ENCODE measurements around the gene CR1L. TPM values are rescaled to one million over a fixed set of nuclear protein-coding genes. Genes with fewer than 3 reads are reported as not detected.
"Not testable (repeated sequence)": the region's sequence is repeated elsewhere in the genome, so short reads cannot be mapped to it uniquely, and the experiment has no call there.

CR1L gene
- total and polyA plus RNA-seq, 2 donors (not counting 1 experiment from before 2014, with no cell fraction given), result not detected

- Histone ChIP-seq H3K79me2 (ENCODE audit: control insufficient read depth, insufficient read depth, low read length) (no peaks in the 10 kb centered on the region), H3K4me1 (ENCODE audit: control insufficient read depth, extremely low read depth, insufficient read depth, low read length) (no peaks in the 10 kb centered on the region), H3K4me2 (ENCODE audit: extremely low read depth, insufficient read depth, low read length) (no peak overlapping the region), H3K27me3 (ENCODE audit: control insufficient read depth, insufficient read depth, low read length) (no peaks in the 10 kb centered on the region), H4K20me1 (ENCODE audit: control insufficient read depth, extremely low read depth, insufficient read depth, low read length) (no peaks in the 10 kb centered on the region), H3K27ac (ENCODE audit: insufficient read depth, low read length) (no peak overlapping the region), H3K36me3 (ENCODE audit: control insufficient read depth, insufficient read depth, low read length) (no peaks in the 10 kb centered on the region), H2AFZ (ENCODE audit: low read length) (no peak overlapping the region), H3K4me3 (replicated peaks in 1 of 4; ENCODE audit: control extremely low read depth in 1 of 4, insufficient read depth in 1 of 4, low read depth in 3 of 4, low read length in 4 of 4) (no peak overlapping the region), H3K9ac (ENCODE audit: insufficient read depth, low read length) (no peak overlapping the region), H3K9me3 (ENCODE audit: control insufficient read depth, insufficient read depth, low read depth, low read length) (no peaks in the 10 kb centered on the region)
- no peak for TF ChIP-seq EZH2 (IDR thresholded peaks at IDR 0.05; ENCODE audit: low read length, missing control alignments)
- TF ChIP-seq CTCF (conservative IDR thresholded peaks at IDR 0.05 in 1 of 2, IDR thresholded peaks at IDR 0.05 in 1 of 2; ENCODE audit: low read depth in 1 of 2, low read length in 2 of 2), result no peak
- DNase-seq (ENCODE audit: low read depth in 2 of 2), result no peak
These were observed 58.8 kb downstream of the CR1L start for GRCh38 chr1:207703712-207704111.

- not testable (repeated sequence) for H3K4me1 ChIP-seq (ENCODE audit: control insufficient read depth, extremely low read depth, insufficient read depth, low read length); H3K27ac ChIP-seq (ENCODE audit: insufficient read depth, low read length); H3K4me3 ChIP-seq (replicated peaks in 1 of 4; ENCODE audit: control extremely low read depth in 1 of 4, insufficient read depth in 1 of 4, low read depth in 3 of 4, low read length in 4 of 4); H3K9me3 ChIP-seq (ENCODE audit: control insufficient read depth, insufficient read depth, low read depth, low read length); H3K27me3 ChIP-seq (ENCODE audit: control insufficient read depth, insufficient read depth, low read length); DNase-seq (ENCODE audit: low read depth in 2 of 2); H4K20me1 ChIP-seq (ENCODE audit: control insufficient read depth, extremely low read depth, insufficient read depth, low read length); H3K79me2 ChIP-seq (ENCODE audit: control insufficient read depth, insufficient read depth, low read length); H3K9ac ChIP-seq (ENCODE audit: insufficient read depth, low read length); H3K36me3 ChIP-seq (ENCODE audit: control insufficient read depth, insufficient read depth, low read length); H2AFZ ChIP-seq (ENCODE audit: low read length); H3K4me2 ChIP-seq (ENCODE audit: extremely low read depth, insufficient read depth, low read length)
These were observed 63.1 kb downstream of the CR1L start for GRCh38 chr1:207708004-207708403.

- H3K9ac ChIP-seq (ENCODE audit: insufficient read depth, low read length), result no peak overlapping the region
- no peak overlapping the region for H3K27ac ChIP-seq (ENCODE audit: insufficient read depth, low read length)
- no peaks in the 10 kb centered on the region for H4K20me1 ChIP-seq (ENCODE audit: control insufficient read depth, extremely low read depth, insufficient read depth, low read length)
- H3K79me2 ChIP-seq (ENCODE audit: control insufficient read depth, insufficient read depth, low read length), result no peaks in the 10 kb centered on the region
- H3K4me1 ChIP-seq (ENCODE audit: control insufficient read depth, extremely low read depth, insufficient read depth, low read length), result no peaks in the 10 kb centered on the region
- H3K36me3 ChIP-seq (ENCODE audit: control insufficient read depth, insufficient read depth, low read length), result no peaks in the 10 kb centered on the region
- H3K4me3 ChIP-seq (replicated peaks in 1 of 4; ENCODE audit: control extremely low read depth in 1 of 4, insufficient read depth in 1 of 4, low read depth in 3 of 4, low read length in 4 of 4), result no peak overlapping the region
- DNase-seq (ENCODE audit: low read depth in 2 of 2), result peak in 1 of 2 donors; percentile 20
- H3K9me3 ChIP-seq (ENCODE audit: control insufficient read depth, insufficient read depth, low read depth, low read length), result no peaks in the 10 kb centered on the region
- no peaks in the 10 kb centered on the region for H3K27me3 ChIP-seq (ENCODE audit: control insufficient read depth, insufficient read depth, low read length)
- no peak overlapping the region for H2AFZ ChIP-seq (ENCODE audit: low read length)
- TF ChIP-seq EZH2 (IDR thresholded peaks at IDR 0.05; ENCODE audit: low read length, missing control alignments), result no peak
- TF ChIP-seq CTCF (conservative IDR thresholded peaks at IDR 0.05 in 1 of 2, IDR thresholded peaks at IDR 0.05 in 1 of 2; ENCODE audit: low read depth in 1 of 2, low read length in 2 of 2), result peak in 1 of 2 donors; percentile 6
- H3K4me2 ChIP-seq (ENCODE audit: extremely low read depth, insufficient read depth, low read length), result no peak overlapping the region
These were observed 66.4 kb downstream of the CR1L start for GRCh38 chr1:207711285-207711684.

GRCh38 chr1:207712701-207713100, 67.8 kb downstream of the CR1L start:
- H3K4me2 ChIP-seq (ENCODE audit: extremely low read depth, insufficient read depth, low read length); H3K36me3 ChIP-seq (ENCODE audit: control insufficient read depth, insufficient read depth, low read length); DNase-seq (ENCODE audit: low read depth in 2 of 2); H3K4me3 ChIP-seq (replicated peaks in 1 of 4; ENCODE audit: control extremely low read depth in 1 of 4, insufficient read depth in 1 of 4, low read depth in 3 of 4, low read length in 4 of 4); H3K4me1 ChIP-seq (ENCODE audit: control insufficient read depth, extremely low read depth, insufficient read depth, low read length); H2AFZ ChIP-seq (ENCODE audit: low read length); H3K27ac ChIP-seq (ENCODE audit: insufficient read depth, low read length); H3K27me3 ChIP-seq (ENCODE audit: control insufficient read depth, insufficient read depth, low read length); H3K9ac ChIP-seq (ENCODE audit: insufficient read depth, low read length); H3K79me2 ChIP-seq (ENCODE audit: control insufficient read depth, insufficient read depth, low read length); H4K20me1 ChIP-seq (ENCODE audit: control insufficient read depth, extremely low read depth, insufficient read depth, low read length); H3K9me3 ChIP-seq (ENCODE audit: control insufficient read depth, insufficient read depth, low read depth, low read length): not testable (repeated sequence)
